GM12878 (cell line): Measurements from ENCODE around the gene FRMD3. TPM values are rescaled to one million over a fixed set of nuclear protein-coding genes. Genes with fewer than 3 reads are reported as not detected.

Experiments used
- ATAC-seq: fragments of 200-7000 bp; cut with Tn5 transposase; 3 replicates; pipeline ENCODE4 v1.9.1; 2020; ENCODE audit warnings: mild to moderate bottlenecking, moderate library complexity
- BruUV-seq: library from RNA; stranded (reverse); fragments of 400-500 nt; replicated peaks from 2 replicates; lab custom pipeline; 2021; lab: Mats Ljungman, UMichigan
- CTCF ChIA-PET: fragments of 300-600 bp; sonication (Branson Sonifier 250); formaldehyde crosslinking; extraction: SDS; loops from one replicate; lab custom pipeline; 2021; ENCODE audit warnings: inconsistent platforms; lab: Yijun Ruan, JAX
- POLR2A ChIA-PET: fragments of 350-600 bp; formaldehyde crosslinking; extraction: SDS; loops from one replicate; lab custom pipeline; 2021; ENCODE audit warnings: inconsistent platforms; lab: Charles Lee
- RAD21 ChIA-PET: fragments of 300-600 bp; sonication (Branson Sonifier 250); formaldehyde crosslinking; loops from one replicate; lab custom pipeline; 2023; ENCODE audit warnings: antibody characterized with exemption; ENCODE audit not compliant: unreplicated experiment; lab: Charles Lee
- SMC1A ChIA-PET: fragments of 300-600 bp; sonication (Branson Sonifier 250); formaldehyde crosslinking; loops from one replicate; lab custom pipeline; 2023; ENCODE audit not compliant: unreplicated experiment, uncharacterized antibody; lab: Charles Lee
- DNase-seq: peaks from one replicate; pipeline ENCODE4 v3.0.0-alpha.2; 2011; ENCODE audit warnings: low read depth, low spot score
- FAIRE-seq: peaks from 3 replicates; lab custom pipeline; 2011; peaks lifted over from hg19 to GRCh38; lab: Jason Lieb, UNC
- H2AFZ ChIP-seq: 2 replicates; pipeline ENCODE4 v1.6.0; 2011; ENCODE audit warnings: low read depth, low read length, control low read depth; ENCODE audit not compliant: control insufficient read depth
- H3K27ac ChIP-seq: 2 replicates; pipeline ENCODE4 v1.5.1; 2011; ENCODE audit warnings: control low read depth; ENCODE audit not compliant: control insufficient read depth, insufficient read depth
- H3K27me3 ChIP-seq, 2 experiments: replicated peaks in 1 of 2; 2 replicates each; pipeline versions ENCODE4 v1.6.0 to v1.6.1; 2011; ENCODE audit warnings: low read length in 1 of 2; ENCODE audit not compliant: control insufficient read depth in 2 of 2, insufficient read depth in 2 of 2
- H3K36me3 ChIP-seq, 2 experiments: 2 replicates each; pipeline ENCODE4 v1.5.1; 2011; ENCODE audit warnings: low read length in 1 of 2; ENCODE audit not compliant: control insufficient read depth in 2 of 2, insufficient read depth in 2 of 2
- H3K4me1 ChIP-seq: 2 replicates; pipeline ENCODE4 v1.6.1; 2011; ENCODE audit warnings: mild to moderate bottlenecking, low read length, moderate library complexity, mixed read lengths; ENCODE audit not compliant: control insufficient read depth, insufficient read depth
- H3K4me2 ChIP-seq: 2 replicates; pipeline ENCODE4 v1.6.0; 2011; ENCODE audit warnings: control low read depth; ENCODE audit not compliant: control insufficient read depth, insufficient read depth
- H3K4me3 ChIP-seq: fragments of 200-600 bp; sonication (generic); 2 replicates; pipeline ENCODE4 v1.5.1; 2016
- H3K79me2 ChIP-seq: 2 replicates; pipeline ENCODE4 v1.6.0; 2011; ENCODE audit warnings: low read length; ENCODE audit not compliant: control insufficient read depth, insufficient read depth
- H3K9ac ChIP-seq: 2 replicates; pipeline ENCODE4 v1.8.0; 2011; ENCODE audit warnings: low read length, control low read depth, mixed read lengths; ENCODE audit not compliant: control insufficient read depth, insufficient read depth
- H3K9me3 ChIP-seq: replicated peaks from 3 replicates; pipeline ENCODE4 v1.5.1; 2011; ENCODE audit warnings: mild to moderate bottlenecking, low read length; ENCODE audit not compliant: control insufficient read depth, insufficient read depth
- H4K20me1 ChIP-seq: 2 replicates; pipeline ENCODE4 v1.6.0; 2011; ENCODE audit not compliant: control insufficient read depth, insufficient read depth
- BACH1 ChIP-seq: fragments of 450-650 bp; IDR thresholded peaks from 2 replicates; pipeline ENCODE4 v1.6.1; 2017; ENCODE audit warnings: mild to moderate bottlenecking, borderline replicate concordance
- CHD1 ChIP-seq: IDR thresholded peaks from 2 replicates; pipeline ENCODE4 v1.6.1; 2012; ENCODE audit warnings: low read depth, low read length, improper control_type of control experiment
- CHD2 ChIP-seq: IDR thresholded peaks from 2 replicates; pipeline ENCODE4 v1.6.1; 2011; ENCODE audit warnings: low read depth, low read length, improper control_type of control experiment, borderline replicate concordance
- FOXM1 ChIP-seq: IDR thresholded peaks from 2 replicates; pipeline ENCODE4 v1.6.1; 2012; ENCODE audit warnings: low read depth, mild to moderate bottlenecking, inconsistent platforms, low read length, moderate library complexity
- MEF2B ChIP-seq: fragments of 450-650 bp; IDR thresholded peaks from 2 replicates; pipeline ENCODE4 v1.6.1; 2018; ENCODE audit warnings: mild to moderate bottlenecking, moderate library complexity; ENCODE audit not compliant: partially characterized antibody, poor library complexity, severe bottlenecking
- POLR2AphosphoS2 ChIP-seq: IDR thresholded peaks from 2 replicates; pipeline ENCODE4 v1.6.1; 2011; ENCODE audit warnings: low read depth, mild to moderate bottlenecking, low read length, improper control_type of control experiment, moderate library complexity
- SMARCA5 ChIP-seq: fragments of 450-650 bp; IDR thresholded peaks from 2 replicates; pipeline ENCODE4 v1.6.1; 2017; ENCODE audit warnings: mild to moderate bottlenecking
- ZNF207 ChIP-seq: fragments of 450-650 bp; IDR thresholded peaks from 2 replicates; pipeline ENCODE4 v1.6.1; 2014; ENCODE audit warnings: antibody characterized with exemption, mild to moderate bottlenecking, borderline replicate concordance
- ZNF384 ChIP-seq: IDR thresholded peaks from 2 replicates; pipeline ENCODE4 v1.6.1; 2012; ENCODE audit warnings: low read depth, mild to moderate bottlenecking, low read length, improper control_type of control experiment, borderline replicate concordance
- WGBS: methylation state at CpG from one replicate; pipeline ENCODE4 v1.1.6; 2016; ENCODE audit warnings: low lambda C conversion rate; ENCODE audit not compliant: insufficient replicate concordance, insufficient coverage; ENCODE audit errors: missing lambda C conversion rate; 5-methylcytosine and 5-hydroxymethylcytosine counted together
- in situ Hi-C: fragments of 300-500 bp; cut with MboI; formaldehyde crosslinking; loops from 9 replicates; pipeline ENCODE4 v1.14.3; 2018; ENCODE audit warnings: mixed read lengths
- intact Hi-C: fragments of 100-400 bp; cut with micrococcal nuclease; formaldehyde crosslinking; loops from one replicate; pipeline ENCODE4 v1.14.2; 2022; ENCODE audit not compliant: unreplicated experiment
- polyA plus RNA-seq, 11 experiments: library from polyadenylated mRNA; depleted of rRNA in 4 of 11; unstranded in 6 of 11; stranded (reverse) in 5 of 11; fragments of >200 nt; fragmentation: Nextera tagmentation in 4 of 11; fragmentation: Illumina TruSeq in 1 of 11; extraction: Ambion mirVana in 4 of 11; extraction: Trizol in 1 of 11; gene quantifications; 1 replicate in 1 of 11; 2 replicates in 10 of 11; pipeline versions ENCODE4 v1.2.1 to v1.2.3, GENCODE V29; 2011 to 2016; ENCODE audit warnings: inconsistent platforms in 2 of 11, missing spikeins in 2 of 11, low read depth in 1 of 11
- total RNA-seq, 4 experiments: library from RNA; depleted of rRNA in 3 of 4; stranded (reverse); fragments of >200 nt in 3 of 4; fragmentation: Illumina TruSeq in 1 of 4; extraction: Trizol in 1 of 4; gene quantifications; 2 replicates each; pipeline versions ENCODE4 v1.2.1 to v1.2.3, GENCODE V29; 2013 to 2021
- TF ChIP-seq, protein P1 (sequence below): fragments of 150-350 bp; IDR thresholded peaks from 2 replicates; pipeline ENCODE4 v1.6.1; 2014; ENCODE audit warnings: mild to moderate bottlenecking, low read depth, low read length
- TF ChIP-seq, protein P2 (sequence below): fragments of 450-650 bp; IDR thresholded peaks from 2 replicates; pipeline ENCODE4 v1.6.1; 2016; ENCODE audit warnings: mild to moderate bottlenecking, moderate library complexity, borderline replicate concordance

FRMD3 gene
- total and polyA plus RNA-seq, 10 of the 15 experiments (the other 5 are each of a cell fraction or from before 2014, with no cell fraction given) = 0.04 to 0.68 (median 0.21) TPM; not detected in 1

- DNase-seq = no peak
- no peak overlapping the region for H2AFZ ChIP-seq
- FAIRE-seq = no peak
- no peaks in the 10 kb centered on the region for H3K4me1 ChIP-seq
- RAD21 ChIA-PET = no interaction called here
- no peaks in the 10 kb centered on the region; the same call in 2 of the 3 replicates for H3K9me3 ChIP-seq
- SMC1A ChIA-PET = interaction anchor here (0.9 to 1.1 kb wide), 4 partner anchors 9 to 355 kb away, joined by 3 read pairs; no protein-coding TSS in a partner anchor
- ATAC-seq = no peak
- H4K20me1 ChIP-seq = no peaks in the 10 kb centered on the region
- in situ Hi-C loops (no loop called here), intact Hi-C loops (no loop called here)
- POLR2A ChIA-PET = interaction anchor here (1.5 kb wide), 1 partner anchor 9 kb away, joined by 3 read pairs; no protein-coding TSS in a partner anchor
- no peak overlapping the region for H3K9ac ChIP-seq
- no peaks in the 10 kb centered on the region for H3K79me2 ChIP-seq
- CTCF ChIA-PET = interaction anchor here (0.8 to 3.8 kb wide), 4 partner anchors 9 to 223 kb away, joined by 3 to 24 read pairs (median 12); no protein-coding TSS in a partner anchor
- TF ChIP-seq CHD1 (no peak), FOXM1 (no peak), MEF2B (no peak), CHD2 (no peak), SMARCA5 (no peak), ZNF384 (no peak), ZNF207 (no peak), POLR2AphosphoS2 (no peak), BACH1 (no peak)
- TF ChIP-seq, protein P1, sequence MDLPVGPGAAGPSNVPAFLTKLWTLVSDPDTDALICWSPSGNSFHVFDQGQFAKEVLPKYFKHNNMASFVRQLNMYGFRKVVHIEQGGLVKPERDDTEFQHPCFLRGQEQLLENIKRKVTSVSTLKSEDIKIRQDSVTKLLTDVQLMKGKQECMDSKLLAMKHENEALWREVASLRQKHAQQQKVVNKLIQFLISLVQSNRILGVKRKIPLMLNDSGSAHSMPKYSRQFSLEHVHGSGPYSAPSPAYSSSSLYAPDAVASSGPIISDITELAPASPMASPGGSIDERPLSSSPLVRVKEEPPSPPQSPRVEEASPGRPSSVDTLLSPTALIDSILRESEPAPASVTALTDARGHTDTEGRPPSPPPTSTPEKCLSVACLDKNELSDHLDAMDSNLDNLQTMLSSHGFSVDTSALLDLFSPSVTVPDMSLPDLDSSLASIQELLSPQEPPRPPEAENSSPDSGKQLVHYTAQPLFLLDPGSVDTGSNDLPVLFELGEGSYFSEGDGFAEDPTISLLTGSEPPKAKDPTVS = no peak
- TF ChIP-seq, protein P2, sequence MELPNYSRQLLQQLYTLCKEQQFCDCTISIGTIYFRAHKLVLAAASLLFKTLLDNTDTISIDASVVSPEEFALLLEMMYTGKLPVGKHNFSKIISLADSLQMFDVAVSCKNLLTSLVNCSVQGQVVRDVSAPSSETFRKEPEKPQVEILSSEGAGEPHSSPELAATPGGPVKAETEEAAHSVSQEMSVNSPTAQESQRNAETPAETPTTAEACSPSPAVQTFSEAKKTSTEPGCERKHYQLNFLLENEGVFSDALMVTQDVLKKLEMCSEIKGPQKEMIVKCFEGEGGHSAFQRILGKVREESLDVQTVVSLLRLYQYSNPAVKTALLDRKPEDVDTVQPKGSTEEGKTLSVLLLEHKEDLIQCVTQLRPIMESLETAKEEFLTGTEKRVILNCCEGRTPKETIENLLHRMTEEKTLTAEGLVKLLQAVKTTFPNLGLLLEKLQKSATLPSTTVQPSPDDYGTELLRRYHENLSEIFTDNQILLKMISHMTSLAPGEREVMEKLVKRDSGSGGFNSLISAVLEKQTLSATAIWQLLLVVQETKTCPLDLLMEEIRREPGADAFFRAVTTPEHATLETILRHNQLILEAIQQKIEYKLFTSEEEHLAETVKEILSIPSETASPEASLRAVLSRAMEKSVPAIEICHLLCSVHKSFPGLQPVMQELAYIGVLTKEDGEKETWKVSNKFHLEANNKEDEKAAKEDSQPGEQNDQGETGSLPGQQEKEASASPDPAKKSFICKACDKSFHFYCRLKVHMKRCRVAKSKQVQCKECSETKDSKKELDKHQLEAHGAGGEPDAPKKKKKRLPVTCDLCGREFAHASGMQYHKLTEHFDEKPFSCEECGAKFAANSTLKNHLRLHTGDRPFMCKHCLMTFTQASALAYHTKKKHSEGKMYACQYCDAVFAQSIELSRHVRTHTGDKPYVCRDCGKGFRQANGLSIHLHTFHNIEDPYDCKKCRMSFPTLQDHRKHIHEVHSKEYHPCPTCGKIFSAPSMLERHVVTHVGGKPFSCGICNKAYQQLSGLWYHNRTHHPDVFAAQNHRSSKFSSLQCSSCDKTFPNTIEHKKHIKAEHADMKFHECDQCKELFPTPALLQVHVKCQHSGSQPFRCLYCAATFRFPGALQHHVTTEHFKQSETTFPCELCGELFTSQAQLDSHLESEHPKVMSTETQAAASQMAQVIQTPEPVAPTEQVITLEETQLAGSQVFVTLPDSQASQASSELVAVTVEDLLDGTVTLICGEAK = no peak
- WGBS = 0% methylated on average over 1 of the region's 1 CpG
- no peak overlapping the region for H3K27ac ChIP-seq
- H3K4me2 ChIP-seq = no peak overlapping the region
- no peaks in the 10 kb centered on the region; a peak in 1 of 4 replicates for H3K36me3 ChIP-seq
- H3K4me3 ChIP-seq = no peak overlapping the region
- BruUV-seq = no TSS peak
- H3K27me3 ChIP-seq = no peaks in the 10 kb centered on the region
These were observed 19.1 kb upstream of the FRMD3 start for GRCh38 chr9:83557317-83557716.
